GM20431 (cell line): ENCODE results near the gene CAMKMT.

Experiments
- in situ Hi-C: fragments of 300-500 bp; cut with MseI, MboI; formaldehyde crosslinking; loops from one replicate; pipeline ENCODE4 v1.15.0; 2020; ENCODE audit warnings: low sequenced_read_pairs; ENCODE audit not compliant: unreplicated experiment

CAMKMT gene

GRCh38 chr2:44620189-44620990, 258.6 kb downstream of the CAMKMT start:
- in situ Hi-C loops, result no loop called here

GRCh38 chr2:44623622-44624351, 262.0 kb downstream of the CAMKMT start:
- in situ Hi-C loops, result no loop called here

GRCh38 chr2:44628297-44628696, 266.6 kb downstream of the CAMKMT start:
- in situ Hi-C loops, result no loop called here

- in situ Hi-C loops, result no loop called here
Measured at GRCh38 chr2:44632931-44633689, 271.4 kb downstream of the CAMKMT start.

GRCh38 chr2:44635725-44636124, 274.0 kb downstream of the CAMKMT start:
- in situ Hi-C loops, result no loop called here

GRCh38 chr2:44638649-44639048, 276.9 kb downstream of the CAMKMT start:
- in situ Hi-C loops, result no loop called here

GRCh38 chr2:44639399-44639798, 277.7 kb downstream of the CAMKMT start:
- in situ Hi-C loops, result no loop called here

GRCh38 chr2:44642123-44642857, 280.5 kb downstream of the CAMKMT start:
- in situ Hi-C loops, result no loop called here

- in situ Hi-C loops, result no loop called here
Measured at GRCh38 chr2:44645937-44646336, 284.2 kb downstream of the CAMKMT start.

- in situ Hi-C loops, result no loop called here
Measured at GRCh38 chr2:44649381-44649780, 287.6 kb downstream of the CAMKMT start.

- in situ Hi-C loops, result loop anchor here (25.0 kb wide), 1 partner anchor 88 kb away; no protein-coding TSS in a partner anchor
Measured at GRCh38 chr2:44650796-44651195, 289.0 kb downstream of the CAMKMT start.

GRCh38 chr2:44651974-44652373, 290.2 kb downstream of the CAMKMT start:
- in situ Hi-C loops, result loop anchor here (25.0 kb wide), 1 partner anchor 90 kb away; no protein-coding TSS in a partner anchor

- in situ Hi-C loops, result loop anchor here (25.0 kb wide), 1 partner anchor 90 kb away; no protein-coding TSS in a partner anchor
Measured at GRCh38 chr2:44652701-44653100, 291.0 kb downstream of the CAMKMT start.

- in situ Hi-C loops, result loop anchor here (25.0 kb wide), 1 partner anchor 93 kb away; no protein-coding TSS in a partner anchor
Measured at GRCh38 chr2:44655401-44655864, 293.7 kb downstream of the CAMKMT start.

- in situ Hi-C loops, result loop anchor here (25.0 kb wide), 1 partner anchor 94 kb away; no protein-coding TSS in a partner anchor
Measured at GRCh38 chr2:44656460-44656859, 294.7 kb downstream of the CAMKMT start.

GRCh38 chr2:44663471-44664073, 301.8 kb downstream of the CAMKMT start:
- in situ Hi-C loops, result loop anchor here (25.0 kb wide), 1 partner anchor 101 kb away; no protein-coding TSS in a partner anchor

GRCh38 chr2:44668336-44668735, 306.6 kb downstream of the CAMKMT start:
- in situ Hi-C loops, result loop anchor here (25.0 kb wide), 1 partner anchor 106 kb away; no protein-coding TSS in a partner anchor

GRCh38 chr2:44671276-44671675, 309.5 kb downstream of the CAMKMT start:
- in situ Hi-C loops, result loop anchor here (25.0 kb wide), 1 partner anchor 109 kb away; no protein-coding TSS in a partner anchor

- in situ Hi-C loops, result loop anchor here (25.0 kb wide), 1 partner anchor 110 kb away; no protein-coding TSS in a partner anchor
Measured at GRCh38 chr2:44671916-44672315, 310.2 kb downstream of the CAMKMT start.
